ENCODE measurements around the gene NEDD4L.

- TF ChIP-seq, protein P1, sequence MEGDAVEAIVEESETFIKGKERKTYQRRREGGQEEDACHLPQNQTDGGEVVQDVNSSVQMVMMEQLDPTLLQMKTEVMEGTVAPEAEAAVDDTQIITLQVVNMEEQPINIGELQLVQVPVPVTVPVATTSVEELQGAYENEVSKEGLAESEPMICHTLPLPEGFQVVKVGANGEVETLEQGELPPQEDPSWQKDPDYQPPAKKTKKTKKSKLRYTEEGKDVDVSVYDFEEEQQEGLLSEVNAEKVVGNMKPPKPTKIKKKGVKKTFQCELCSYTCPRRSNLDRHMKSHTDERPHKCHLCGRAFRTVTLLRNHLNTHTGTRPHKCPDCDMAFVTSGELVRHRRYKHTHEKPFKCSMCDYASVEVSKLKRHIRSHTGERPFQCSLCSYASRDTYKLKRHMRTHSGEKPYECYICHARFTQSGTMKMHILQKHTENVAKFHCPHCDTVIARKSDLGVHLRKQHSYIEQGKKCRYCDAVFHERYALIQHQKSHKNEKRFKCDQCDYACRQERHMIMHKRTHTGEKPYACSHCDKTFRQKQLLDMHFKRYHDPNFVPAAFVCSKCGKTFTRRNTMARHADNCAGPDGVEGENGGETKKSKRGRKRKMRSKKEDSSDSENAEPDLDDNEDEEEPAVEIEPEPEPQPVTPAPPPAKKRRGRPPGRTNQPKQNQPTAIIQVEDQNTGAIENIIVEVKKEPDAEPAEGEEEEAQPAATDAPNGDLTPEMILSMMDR (IDR thresholded peaks at IDR 0.05; ENCODE audit: insufficient read depth, low read length, poor library complexity, severe bottlenecking) = no peak
- no peak for TF ChIP-seq EZH2phosphoT487 (conservative IDR thresholded peaks at IDR 0.05; ENCODE audit: low read length)
These were observed 197.1 kb downstream of the NEDD4L start for GRCh38 chr18:58241026-58241679.
